ENCODE results near the gene PTPRN2. TPM values are rescaled to one million over a fixed set of nuclear protein-coding genes. Genes with fewer than 3 reads are reported as not detected.

Gene PTPRN2
- total and polyA plus RNA-seq, 9 of the 15 experiments (the other 6 are each of a cell fraction or from before 2014, with no cell fraction given): not detected

GRCh38 chr7:157596881-157597280 is 990.7 kb downstream of the PTPRN2 start:
- WGBS (ENCODE audit: insufficient coverage, low coverage, missing lambda C conversion rate): 1% methylated on average over 15 of the region's 15 CpGs
- intact Hi-C loops (cut with micrococcal nuclease): no loop called here
- Histone ChIP-seq H3K4me2 (ENCODE audit: insufficient read depth, low read length) (no peak overlapping the region), H3K9ac (ENCODE audit: insufficient read depth in 1 of 2, low read depth in 2 of 2, low read length in 2 of 2) (no peak overlapping the region), H3K27me3 (ENCODE audit: control insufficient read depth in 2 of 2, insufficient read depth in 2 of 2, low read length in 2 of 2) (peaks cover 49 to 71% of the 10 kb centered on the region in 2 experiments), H3K36me3 (ENCODE audit: control insufficient read depth, insufficient read depth, low read length) (no peaks in the 10 kb centered on the region), H2AFZ (ENCODE audit: low read depth, low read length) (no peak overlapping the region), H3K9me3 (replicated peaks; ENCODE audit: control insufficient read depth, insufficient read depth, low read depth, low read length) (no peaks in the 10 kb centered on the region), H3K4me1 (replicated peaks in 1 of 2; ENCODE audit: control insufficient read depth in 2 of 2, insufficient read depth in 2 of 2, low read length in 2 of 2) (peaks cover 0 to 5% of the 10 kb centered on the region in 2 experiments; a peak in 1 of 5 replicates), H3K79me2 (ENCODE audit: control insufficient read depth, insufficient read depth, low read length) (no peaks in the 10 kb centered on the region), H3K4me3 (no peak overlapping the region), H3K27ac (ENCODE audit: extremely low read depth, low read depth, low read length) (no peak overlapping the region), H4K20me1 (replicated peaks; ENCODE audit: control insufficient read depth, insufficient read depth, low read length) (peaks cover 20% of the 10 kb centered on the region; the same call in 1 of the 2 replicates), H3K9me1 (ENCODE audit: control insufficient read depth, insufficient read depth, low read length) (no peaks in the 10 kb centered on the region)
- ChIA-PET POLR2A (no interaction called here), CTCF (ENCODE audit: low intra/inter-chr PET ratio) (no interaction called here)
- no peak for TF ChIP-seq YY1 (IDR thresholded peaks at IDR 0.05; ENCODE audit: borderline replicate concordance in 1 of 3, control insufficient read depth in 1 of 3, extremely low read depth in 1 of 3, insufficient read depth in 3 of 3, insufficient read length in 1 of 3, insufficient replicate concordance in 2 of 3, low read depth in 1 of 3, low read length in 2 of 3)
- TF ChIP-seq ARID1B (IDR thresholded peaks at IDR 0.05): no peak
- TF ChIP-seq, protein P1, sequence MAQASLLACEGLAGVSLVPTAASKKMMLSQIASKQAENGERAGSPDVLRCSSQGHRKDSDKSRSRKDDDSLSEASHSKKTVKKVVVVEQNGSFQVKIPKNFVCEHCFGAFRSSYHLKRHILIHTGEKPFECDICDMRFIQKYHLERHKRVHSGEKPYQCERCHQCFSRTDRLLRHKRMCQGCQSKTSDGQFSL (CRISPR knock-in tag; IDR thresholded peaks at IDR 0.05): no peak
- TF ChIP-seq, protein P1 (tag; IDR thresholded peaks at IDR 0.05): no peak
- TF ChIP-seq TAF7 (tag; IDR thresholded peaks at IDR 0.05): no peak
- no peak for TF ChIP-seq GATAD2A (IDR thresholded peaks at IDR 0.05)
- TF ChIP-seq BCOR (IDR thresholded peaks at IDR 0.05): no peak
- FAIRE-seq: no peak
- in situ Hi-C loops (cut with MboI): no loop called here
- no peak for DNase-seq (ENCODE audit: extremely low read depth in 1 of 4, low spot score in 3 of 4)
- no TSS peak for BruUV-seq (replicated peaks)
- ATAC-seq: no peak
